ENCODE results near the gene RHBDL1.

RHBDL1 gene

GRCh38 chr16:674968-675883 is at the start of gene RHBDL1:
Gene RHBDL1, plus strand, starts transcription at chr16:675671. Its CDS starts 120 bp downstream, at chr16:675791.
- DNase-seq = no peak

- DNase-seq = no peak
Observed at GRCh38 chr16:625977-626765, 49.3 kb upstream of the RHBDL1 start.

DNA sequence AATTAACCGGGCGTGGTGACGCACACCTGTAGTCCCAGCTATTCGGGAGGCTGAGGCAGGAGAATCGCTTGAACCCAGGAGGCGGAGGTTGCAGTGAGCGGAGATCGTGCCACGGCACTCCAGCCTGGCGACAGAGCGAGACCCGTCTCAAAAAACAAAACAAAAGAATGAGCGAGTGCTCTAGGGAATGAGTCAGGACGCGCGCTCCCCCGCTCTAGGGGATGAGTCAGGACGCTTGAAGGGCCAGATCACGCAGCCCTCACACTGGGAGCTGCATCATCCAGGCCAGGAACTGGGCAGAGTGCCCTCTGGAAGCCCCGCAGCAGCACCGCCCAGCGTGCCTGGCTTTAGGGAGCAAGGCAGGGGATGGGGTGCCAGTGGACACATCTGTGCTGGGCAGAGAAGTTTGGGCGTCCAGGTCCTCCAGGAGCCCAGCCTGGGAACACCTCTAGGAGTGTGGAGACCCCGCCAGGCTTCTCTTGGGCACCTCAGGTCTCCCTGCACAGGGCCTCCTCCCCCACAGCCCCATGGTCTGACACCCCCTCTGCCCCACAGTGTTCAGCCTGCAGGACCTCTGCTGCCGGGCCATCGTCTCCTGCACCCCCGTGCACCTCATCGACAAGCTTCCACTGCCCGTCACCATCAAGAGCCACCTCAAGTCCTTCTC is 48.6 kb upstream of the RHBDL1 start:
- DNase-seq = peak; percentile 55

- no peak for DNase-seq
Observed at GRCh38 chr16:627454-628239, 47.8 kb upstream of the RHBDL1 start.

DNA sequence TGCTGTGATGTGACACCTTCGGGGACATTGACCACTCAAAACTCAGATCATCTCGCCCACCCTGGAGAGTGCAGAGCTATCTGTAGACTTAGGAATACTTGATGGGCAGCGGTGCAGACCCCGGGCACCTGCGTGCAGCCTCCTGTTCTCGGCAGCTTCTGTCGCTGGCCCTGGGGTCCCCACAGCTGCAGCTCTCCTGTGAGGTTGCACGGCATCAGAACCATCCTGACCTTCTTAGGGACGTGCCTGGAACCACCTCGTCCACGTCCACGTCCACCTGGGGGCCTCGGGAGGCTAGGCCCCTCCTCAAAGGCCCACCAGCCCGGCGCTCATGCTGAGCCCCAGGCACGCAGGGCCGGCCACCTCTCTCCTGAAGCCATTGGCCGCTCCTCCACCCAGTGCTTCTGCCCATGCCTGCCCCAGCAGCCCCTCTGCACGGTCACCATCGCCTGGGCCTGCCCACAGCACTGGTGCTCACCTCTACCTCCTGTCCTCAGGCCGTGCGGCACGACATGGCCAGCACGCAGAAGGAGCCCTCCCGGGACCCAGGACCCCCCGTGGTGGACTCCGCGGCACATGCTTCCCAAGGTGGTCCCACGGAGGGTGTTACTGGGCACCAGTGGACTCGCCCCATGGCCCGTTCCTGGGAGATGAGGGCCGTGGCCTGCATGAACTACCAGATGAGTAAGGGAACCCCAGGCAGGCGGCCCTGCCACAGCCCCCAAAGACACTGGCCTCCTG is 47.0 kb upstream of the RHBDL1 start:
- no peak for DNase-seq

DNA sequence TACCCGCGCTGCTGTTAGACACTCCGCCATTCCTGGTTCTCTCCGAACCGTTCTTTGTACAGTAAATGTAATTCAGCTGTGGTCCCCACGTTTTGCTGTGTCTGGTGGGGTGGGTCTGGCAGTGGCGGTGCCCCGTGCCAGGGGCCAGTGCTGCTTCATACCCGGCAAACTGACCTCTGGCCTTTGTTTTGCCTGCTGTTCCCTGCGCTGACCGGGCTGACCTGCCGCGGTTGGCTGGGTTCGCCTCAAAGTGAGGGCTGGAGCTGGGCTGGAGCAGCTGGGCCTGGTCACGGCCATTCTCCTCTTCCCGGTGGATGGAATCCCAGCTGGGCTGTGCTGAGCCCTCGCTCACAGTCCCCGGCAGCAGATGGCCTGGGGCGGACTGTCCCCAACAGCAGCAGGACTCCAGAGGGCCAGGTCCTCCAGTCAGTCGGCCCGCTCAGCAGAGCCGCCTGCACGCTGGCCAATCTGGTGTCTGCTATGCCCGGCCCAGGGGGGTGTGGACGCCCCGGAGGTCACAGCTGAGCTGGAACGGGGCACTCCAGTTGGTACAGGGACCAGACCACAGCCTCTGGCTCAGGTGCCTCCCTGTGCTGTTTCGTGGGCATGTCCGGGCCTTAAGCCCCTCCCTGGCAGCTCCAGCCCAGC is 46.2 kb upstream of the RHBDL1 start:
- DNase-seq = no peak

DNA sequence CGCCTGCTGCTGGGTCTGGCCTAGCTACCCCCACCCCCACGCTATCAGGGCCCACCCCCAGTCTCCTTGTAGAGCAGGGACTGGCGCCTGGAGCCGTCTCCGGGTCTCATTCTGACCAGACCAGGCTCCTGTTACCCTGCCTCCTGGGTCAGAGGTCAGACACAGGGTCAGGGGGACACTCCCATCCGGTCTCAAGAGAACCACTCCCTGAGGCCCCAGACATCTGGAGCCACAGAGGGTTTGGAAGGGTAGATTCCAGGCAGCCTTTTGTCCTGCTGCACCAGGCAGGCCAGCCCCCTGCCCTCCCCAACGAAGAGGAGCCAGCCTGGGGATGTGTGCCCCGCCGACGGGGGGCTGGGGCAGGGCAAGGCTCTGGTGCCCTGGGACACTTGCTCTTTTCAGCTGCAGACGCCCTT is 45.6 kb upstream of the RHBDL1 start:
- no peak for DNase-seq

GRCh38 chr16:630249-630814 is 45.1 kb upstream of the RHBDL1 start:
- DNase-seq = no peak

DNA sequence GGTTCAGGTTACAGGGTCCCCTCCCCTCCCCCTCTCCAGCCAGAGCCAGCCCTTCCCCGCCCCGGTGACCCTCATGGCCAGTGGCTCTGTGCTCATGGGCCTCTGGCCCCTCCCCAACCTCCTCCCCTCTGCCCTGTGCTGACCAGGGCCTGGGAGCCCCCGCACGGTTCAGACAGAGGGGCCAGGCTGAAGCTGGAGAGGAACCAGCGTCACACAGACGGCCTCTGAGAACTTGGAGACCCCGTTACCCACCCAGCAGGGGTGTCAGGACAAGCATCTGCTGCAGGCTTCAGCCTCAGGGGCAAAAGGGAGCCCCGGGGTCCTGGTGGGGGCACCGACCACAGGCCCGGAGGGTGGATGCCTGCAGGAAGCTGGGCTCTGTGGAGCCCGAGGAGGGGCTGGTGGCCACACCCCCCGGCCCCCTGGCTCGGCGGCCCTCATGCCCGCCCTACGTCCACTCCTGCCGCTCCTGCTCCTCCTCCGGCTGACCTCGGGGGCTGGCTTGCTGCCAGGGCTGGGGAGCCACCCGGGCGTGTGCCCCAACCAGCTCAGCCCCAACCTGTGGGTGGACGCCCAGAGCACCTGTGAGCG is 44.6 kb upstream of the RHBDL1 start, which contains the start of gene WFIKKN1:
TSS of gene WFIKKN1 (plus strand) at position 171 of the 591 bp plus-strand sequence. CDS start at position 440, 269 bp downstream.
- DNase-seq = no peak

DNA sequence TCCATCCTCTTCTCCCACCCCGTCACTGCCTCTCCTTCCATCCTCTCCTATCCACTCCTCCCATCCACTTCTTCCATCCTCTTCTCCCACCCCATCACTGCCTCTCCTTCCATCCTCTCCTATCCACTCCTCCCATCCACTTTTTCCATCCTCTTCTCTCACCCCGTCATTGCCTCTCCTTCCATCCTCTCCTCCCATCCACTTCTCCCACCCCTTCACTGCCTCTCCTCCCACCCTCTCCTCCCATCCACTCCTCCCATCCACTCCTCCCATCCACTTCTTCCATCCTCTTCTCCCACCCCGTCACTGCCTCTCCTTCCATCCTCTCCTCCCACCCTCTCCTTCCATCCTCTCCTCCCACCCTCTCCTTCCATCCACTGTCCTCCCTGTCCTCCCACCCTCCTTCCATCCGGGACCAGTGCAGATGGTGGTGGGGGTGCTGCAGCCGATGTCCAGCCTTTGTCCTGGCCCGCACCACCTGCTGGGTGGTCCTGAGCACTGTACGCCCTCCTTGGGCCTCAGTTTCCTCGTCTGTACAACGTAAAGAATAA is 43.6 kb upstream of the RHBDL1 start:
- no peak for DNase-seq

GRCh38 chr16:632486-633335 is 42.8 kb upstream of the RHBDL1 start:
- no peak for DNase-seq

GRCh38 chr16:633336-634050 is 42.0 kb upstream of the RHBDL1 start:
- no peak for DNase-seq

DNA sequence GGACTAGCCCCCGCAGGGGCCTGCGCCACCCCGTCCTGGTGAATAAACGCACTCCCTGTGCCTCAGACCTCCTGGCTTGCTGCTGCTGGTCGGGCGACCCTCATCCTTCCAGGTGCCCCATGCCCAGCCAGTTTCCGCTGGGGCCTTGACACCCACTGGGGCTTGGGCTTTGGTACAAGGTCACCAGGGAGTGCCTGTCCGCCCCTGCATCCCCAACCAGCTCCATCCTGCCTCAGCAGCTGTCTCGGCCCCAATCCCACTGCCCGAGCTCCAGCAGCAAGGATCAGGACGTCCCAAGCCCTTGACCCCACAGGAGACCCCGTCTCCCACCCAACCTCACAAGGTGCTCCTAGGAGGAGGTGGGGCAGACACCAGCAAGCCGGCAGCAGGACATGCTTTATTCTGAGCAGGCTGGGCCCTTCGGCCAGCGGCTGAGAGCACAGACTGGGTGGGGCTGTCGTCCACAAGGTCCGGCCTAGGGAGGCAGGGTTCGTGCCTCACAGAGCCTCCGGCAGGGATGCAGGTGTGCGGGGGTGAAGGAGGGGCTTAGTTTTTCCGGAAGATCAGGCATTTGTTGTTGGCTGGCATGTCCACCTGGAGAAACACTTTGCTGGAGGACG is 41.3 kb upstream of the RHBDL1 start:
- DNase-seq = no peak

DNA sequence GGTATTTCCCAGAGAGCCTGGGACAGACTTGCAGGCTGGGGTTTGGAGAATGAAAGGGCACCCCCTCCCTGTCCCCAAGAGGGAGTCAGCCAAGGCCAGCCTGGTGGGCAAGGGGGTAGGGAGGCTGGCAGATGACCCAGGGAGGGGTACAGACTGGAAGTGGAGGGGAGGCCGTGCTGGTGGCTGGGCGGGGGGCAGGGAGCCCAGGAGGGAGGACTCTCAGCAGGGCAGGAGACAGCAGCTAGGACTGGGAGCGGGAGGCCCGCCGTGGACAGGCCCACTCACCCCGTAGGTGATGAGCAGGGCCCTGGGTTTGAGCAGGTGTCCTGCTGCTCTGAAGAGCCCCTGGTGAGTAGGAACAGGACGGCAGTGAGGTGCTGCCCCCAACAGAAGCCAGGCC is 40.5 kb upstream of the RHBDL1 start:
- DNase-seq = no peak

DNA sequence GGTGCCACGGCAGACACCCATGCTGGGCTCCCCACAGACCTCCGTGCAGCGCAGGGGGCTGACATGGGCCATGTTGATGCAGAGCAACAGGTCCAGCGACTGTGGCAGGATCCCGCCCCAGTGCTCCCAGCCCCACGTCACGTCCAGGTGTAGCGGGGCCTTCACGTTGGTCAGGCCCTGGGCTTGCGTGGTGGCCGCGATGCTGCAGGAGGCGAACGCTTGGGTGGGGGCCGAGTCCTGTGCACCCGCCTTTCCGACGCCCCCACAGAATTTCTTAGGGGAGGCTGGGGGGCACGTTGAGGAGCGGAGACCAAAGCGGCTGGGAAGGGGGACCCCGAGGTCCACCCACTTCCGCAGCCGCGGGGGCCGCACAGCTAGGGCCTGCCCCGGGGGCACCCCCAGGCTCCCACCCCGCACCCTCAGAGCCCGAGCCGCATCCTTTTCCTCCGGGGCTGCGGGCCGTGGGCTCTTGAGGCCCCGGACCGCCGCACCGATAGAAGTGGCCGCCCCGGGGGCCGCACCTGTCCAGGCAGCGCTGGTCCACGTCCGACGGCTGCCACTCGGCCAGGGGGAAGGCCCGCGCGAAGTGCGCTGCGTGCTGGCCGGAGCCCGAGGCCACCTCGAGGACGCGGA is 39.8 kb upstream of the RHBDL1 start:
- no peak for DNase-seq

DNA sequence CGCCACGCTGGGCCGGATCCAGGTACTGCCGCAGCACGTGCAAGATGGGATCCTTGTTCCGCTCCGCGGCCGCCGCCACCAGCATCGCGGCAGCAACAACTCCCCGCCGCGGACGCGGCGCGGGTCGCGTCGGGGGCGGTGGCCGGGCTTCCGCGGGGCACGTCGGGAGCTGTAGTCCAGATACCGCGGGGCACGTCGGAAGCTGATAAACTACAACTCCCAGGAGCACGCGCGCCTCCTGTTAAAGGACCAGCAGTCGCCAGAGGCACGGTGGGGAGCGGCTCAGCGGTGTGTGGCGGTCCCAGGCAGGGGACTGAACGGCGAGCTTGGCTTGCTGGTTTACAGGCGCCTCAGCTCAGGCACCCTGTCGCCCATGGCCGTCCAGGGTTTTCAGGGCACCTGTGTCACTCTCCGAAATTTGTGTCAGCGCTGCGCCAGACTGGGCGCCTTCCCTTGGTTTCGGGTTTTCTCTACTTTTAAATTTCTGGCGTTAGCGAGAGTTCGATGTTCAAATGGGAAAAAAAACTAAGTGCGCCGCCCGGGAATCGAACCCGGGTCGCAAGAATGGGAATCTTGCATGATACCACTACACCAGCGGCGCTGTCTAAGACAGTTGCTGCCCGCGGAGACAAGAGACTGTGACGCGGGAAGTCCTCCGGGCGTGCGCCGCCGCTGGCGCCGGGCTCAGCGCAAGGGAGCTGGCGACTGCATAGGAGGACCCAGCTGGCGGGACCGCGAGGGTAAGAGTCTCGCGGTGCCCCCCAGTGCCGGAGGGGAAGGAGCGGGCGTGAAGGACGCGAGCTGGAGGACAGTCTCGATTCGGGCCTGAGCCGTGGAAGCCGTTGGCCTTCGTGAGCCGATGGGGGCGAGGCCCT is 39.0 kb upstream of the RHBDL1 start, which contains the start of gene METTL26:
TSS of gene METTL26 (minus strand) at position 100 of the 875 bp plus-strand sequence. CDS start at position 85, 15 bp downstream.
- peak; percentile 100 for DNase-seq
